NCI-H2029 (cell line): Measurements from ENCODE around the gene CCR5AS.
"Not testable (repeated sequence)": the region's sequence is repeated elsewhere in the genome, so short reads cannot be mapped to it uniquely, and the experiment has no call there.

Experiments used
- DNase-seq: peaks from one replicate; lab custom pipeline; 2025; lab: John Stamatoyannopoulos, UW

CCR5AS gene

GRCh38 chr3:46405301-46406019, 1.4 kb downstream of the CCR5AS start:
- DNase-seq = peak; percentile 45

- DNase-seq = not testable (repeated sequence)
Measured at GRCh38 chr3:46402902-46403301, 4.0 kb downstream of the CCR5AS start.

- DNase-seq = no peak
Measured at GRCh38 chr3:46401579-46401978, 5.3 kb downstream of the CCR5AS start.

- DNase-seq = no peak
Measured at GRCh38 chr3:46400846-46401245, 6.0 kb downstream of the CCR5AS start.

- no peak for DNase-seq
Measured at GRCh38 chr3:46400000-46400734, 6.7 kb downstream of the CCR5AS start.

DNA sequence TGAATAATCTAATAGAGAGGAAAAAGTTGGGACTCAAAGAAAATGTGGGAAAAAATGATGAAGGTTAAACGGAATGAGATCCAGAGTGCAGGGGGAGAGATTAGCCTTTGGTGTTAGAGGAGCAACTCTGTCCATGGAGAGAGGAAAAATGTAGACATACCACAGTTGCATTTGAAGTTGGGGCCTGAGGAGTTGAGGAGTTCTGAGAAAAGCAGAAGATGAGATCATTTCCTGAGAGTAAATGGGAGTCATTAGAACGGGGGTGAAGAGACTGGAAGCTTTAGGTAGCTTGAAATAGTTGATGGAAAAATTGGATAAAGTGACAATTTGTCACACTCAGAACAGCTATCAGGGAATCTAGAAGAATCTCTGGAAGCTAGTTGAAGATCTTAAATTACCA, 7.3 kb downstream of the CCR5AS start:
- DNase-seq = no peak

DNA sequence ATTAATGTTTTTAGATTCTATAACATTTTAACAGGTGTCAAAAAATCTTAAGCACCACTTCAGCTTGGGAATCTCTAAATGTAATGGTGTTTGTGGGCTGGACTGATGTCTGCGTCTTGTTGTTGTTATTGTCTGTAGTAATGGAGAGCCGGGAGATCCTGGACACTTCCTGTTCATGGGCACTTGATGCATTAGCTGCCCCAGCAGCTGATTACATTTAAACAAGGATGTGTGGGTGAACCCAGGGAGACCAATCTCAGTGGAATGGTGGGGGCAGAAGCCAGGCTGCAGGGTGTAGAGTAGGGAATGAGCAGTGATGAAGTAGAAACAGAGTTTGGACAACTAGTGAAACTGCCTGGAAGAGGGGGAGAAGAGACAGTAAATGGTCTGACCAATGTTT, 7.8 kb downstream of the CCR5AS start:
- no peak for DNase-seq

- DNase-seq = no peak
Measured at GRCh38 chr3:46398186-46398955, 8.5 kb downstream of the CCR5AS start.

GRCh38 chr3:46397111-46397510, 9.8 kb downstream of the CCR5AS start:
- DNase-seq = no peak

- DNase-seq = no peak
Measured at GRCh38 chr3:46395766-46396530, 10.9 kb downstream of the CCR5AS start.

GRCh38 chr3:46395210-46395661, 11.6 kb downstream of the CCR5AS start:
- DNase-seq = no peak

GRCh38 chr3:46393554-46394434, 13.1 kb downstream of the CCR5AS start:
- DNase-seq = peak; percentile 50

GRCh38 chr3:46393011-46393410, 13.9 kb downstream of the CCR5AS start:
- DNase-seq = no peak

DNA sequence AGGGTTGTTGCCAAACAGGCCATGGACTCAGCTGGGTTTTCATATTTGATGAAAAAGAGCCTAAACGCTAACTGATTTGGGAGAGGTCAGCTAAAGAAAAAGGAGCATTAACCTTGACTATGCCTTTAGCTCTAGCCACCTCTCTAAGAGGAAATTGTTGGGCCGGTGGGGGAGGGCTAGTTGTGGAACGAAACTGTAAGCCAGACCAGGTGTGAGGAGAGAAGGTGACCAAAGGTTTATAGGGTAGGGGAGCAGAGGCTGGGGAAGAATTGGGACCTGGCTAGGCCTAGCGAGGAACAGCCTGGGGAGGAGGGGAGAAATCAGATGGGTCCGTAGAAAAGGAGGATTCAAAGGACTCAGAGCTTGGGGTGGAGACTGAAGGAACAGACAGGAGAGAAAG, 15.3 kb downstream of the CCR5AS start:
- DNase-seq = not testable (repeated sequence)

DNA sequence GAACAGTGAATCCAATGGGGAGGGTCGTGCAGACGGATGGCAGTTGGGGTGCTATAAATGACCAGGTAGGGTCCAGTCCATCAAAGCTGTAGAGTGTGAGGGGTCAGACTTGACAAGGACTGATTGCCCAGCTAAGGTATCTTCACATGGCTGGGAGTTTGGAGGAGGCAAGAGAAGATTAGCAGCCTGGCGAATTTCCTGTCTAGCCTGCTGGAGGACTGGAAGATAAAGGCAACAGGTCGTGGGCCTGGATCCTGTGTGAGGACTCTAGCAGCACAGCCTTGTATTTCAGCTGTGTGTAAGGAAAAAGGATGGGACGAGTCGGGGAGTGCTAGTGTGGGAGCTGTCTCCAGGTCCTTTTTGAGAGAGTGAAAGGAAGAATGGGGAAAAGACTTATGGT, 17.6 kb downstream of the CCR5AS start:
- no peak for DNase-seq

GRCh38 chr3:46388847-46389246, 18.0 kb downstream of the CCR5AS start:
- DNase-seq = not testable (repeated sequence)

DNA sequence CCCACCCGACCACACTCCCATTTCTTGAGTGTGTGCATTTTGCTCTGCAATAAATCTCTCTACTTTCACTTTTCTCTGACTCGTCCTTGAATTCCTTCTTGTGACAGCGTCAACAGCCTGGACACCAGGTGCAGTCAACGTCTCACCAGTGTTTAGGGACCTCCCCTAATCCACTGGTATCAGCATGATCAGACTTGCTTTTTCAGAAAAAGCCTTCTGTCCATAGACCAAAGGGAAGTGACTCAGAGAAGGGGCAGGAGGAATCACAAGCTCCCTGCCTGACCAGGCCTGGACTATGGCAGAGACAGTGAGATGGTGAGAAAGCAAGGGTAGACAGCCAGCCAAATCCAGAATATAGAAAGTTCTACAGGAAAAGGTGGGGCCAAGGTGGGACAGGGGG, 20.7 kb downstream of the CCR5AS start:
- no peak for DNase-seq

GRCh38 chr3:46383951-46384330, 22.9 kb downstream of the CCR5AS start:
- peak; percentile 30 for DNase-seq

- DNase-seq = peak; percentile 69
Measured at GRCh38 chr3:46383211-46383950, 23.5 kb downstream of the CCR5AS start.

- DNase-seq = no peak
Measured at GRCh38 chr3:46381625-46382024, 25.2 kb downstream of the CCR5AS start.
